SK-N-MC (cell line): ENCODE data around the gene ZSWIM8.
"Not testable (repeated sequence)": the region's sequence is repeated elsewhere in the genome, so short reads cannot be mapped to it uniquely, and the experiment has no call there.

Experiments
- DNase-seq: peaks from one replicate; pipeline ENCODE4 v3.0.0-alpha.2; 2011; ENCODE audit warnings: low read depth, low spot score
- H3K27ac ChIP-seq: fragments of 200-600 bp; sonication (generic); 2 replicates; pipeline ENCODE4 v1.5.1; 2016; ENCODE audit warnings: mixed run types
- H3K36me3 ChIP-seq: fragments of 200-600 bp; sonication (generic); 2 replicates; pipeline ENCODE4 v1.6.1; 2017; ENCODE audit warnings: antibody characterized with exemption, low read length, mixed read lengths; ENCODE audit not compliant: insufficient read depth
- H3K4me3 ChIP-seq: fragments of 200-600 bp; sonication (generic); 2 replicates; pipeline ENCODE4 v1.5.1; 2016
- H3K9ac ChIP-seq: fragments of 200-600 bp; sonication (generic); 2 replicates; pipeline ENCODE4 v1.8.0; 2017; ENCODE audit warnings: mixed run types, mixed read lengths; ENCODE audit not compliant: insufficient read length
- H3K9me3 ChIP-seq: fragments of 200-600 bp; sonication (generic); 2 replicates; pipeline ENCODE4 v1.6.1; 2017; ENCODE audit warnings: low read depth, mild to moderate bottlenecking, antibody characterized with exemption, low read length, moderate library complexity, mixed read lengths
- EZH2 ChIP-seq: fragments of 200-600 bp; sonication (generic); IDR thresholded peaks from one replicate; pipeline ENCODE4 v1.6.1; 2017; ENCODE audit warnings: antibody characterized with exemption
- FOXP2 ChIP-seq: optimal IDR thresholded peaks from 2 replicates; pipeline ENCODE3; 2011; ENCODE audit warnings: mild to moderate bottlenecking, moderate library complexity; ENCODE audit not compliant: insufficient read depth; ENCODE audit errors: extremely low read length, control extremely low read depth
- POLR2AphosphoS5 ChIP-seq: IDR thresholded peaks from 2 replicates; pipeline ENCODE4 v1.6.1; 2012; ENCODE audit warnings: mild to moderate bottlenecking, low read depth, low read length, borderline replicate concordance

ZSWIM8 gene

DNA sequence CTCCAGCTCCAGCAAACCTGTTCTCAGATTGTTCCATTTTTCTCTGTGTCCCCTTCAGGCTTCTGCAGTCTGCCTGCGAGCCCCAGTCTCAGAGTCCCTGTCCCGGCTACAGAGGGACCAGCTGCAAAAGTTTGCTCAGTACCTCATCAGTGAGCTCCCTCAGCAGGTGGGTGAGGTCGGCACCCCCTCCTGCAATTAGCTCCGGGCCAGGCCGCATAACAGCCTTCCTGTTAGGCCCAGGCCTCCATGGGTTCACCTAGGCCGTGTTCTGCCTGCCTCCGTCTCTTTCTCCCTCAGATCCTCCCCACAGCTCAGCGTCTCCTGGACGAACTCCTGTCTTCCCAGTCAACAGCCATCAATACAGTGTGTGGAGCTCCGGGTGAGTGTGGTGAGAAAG is 4.3 kb downstream of the ZSWIM8 start:
- no peak for TF ChIP-seq EZH2
- no peak for TF ChIP-seq POLR2AphosphoS5
- no peak for TF ChIP-seq FOXP2
- Histone ChIP-seq H3K27ac (no peak overlapping the region), H3K36me3 (no peaks in the 10 kb centered on the region; the same call in 1 of the 2 replicates), H3K4me3 (no peak overlapping the region), H3K9me3 (no peaks in the 10 kb centered on the region), H3K9ac (no peak overlapping the region)
- no peak for DNase-seq

DNA sequence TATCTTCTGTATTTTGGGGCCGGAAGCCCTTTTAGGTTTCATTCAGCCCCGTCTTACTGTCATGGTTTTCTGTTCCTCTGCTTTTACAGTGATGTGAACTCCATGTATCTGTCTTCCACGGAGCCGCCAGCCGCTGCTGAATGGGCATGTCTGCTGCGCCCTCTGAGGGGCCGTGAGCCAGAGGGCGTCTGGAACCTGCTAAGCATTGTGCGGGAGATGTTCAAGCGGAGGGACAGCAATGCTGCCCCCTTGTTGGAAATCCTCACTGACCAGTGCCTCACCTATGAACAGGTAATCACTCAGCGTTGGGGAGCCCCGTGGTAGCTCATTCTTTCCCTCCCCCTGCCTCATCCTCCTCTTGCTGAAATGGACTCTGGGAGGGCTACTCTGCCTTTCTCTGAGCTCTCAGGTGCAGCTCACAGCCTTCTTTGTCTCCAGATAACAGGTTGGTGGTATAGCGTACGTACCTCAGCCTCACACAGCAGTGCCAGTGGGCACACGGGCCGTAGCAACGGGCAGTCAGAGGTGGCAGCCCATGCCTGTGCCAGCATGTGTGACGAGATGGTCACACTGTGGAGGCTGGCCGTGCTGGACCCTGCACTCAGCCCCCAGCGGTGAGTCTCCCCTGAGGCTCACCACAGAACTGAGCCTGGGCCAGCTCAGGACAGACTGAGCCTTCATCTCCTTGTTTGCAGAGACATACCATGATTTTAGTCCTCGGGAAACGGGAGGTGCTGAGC is 5.7 kb downstream of the ZSWIM8 start:
- H3K4me3 ChIP-seq = no peak overlapping the region
- no peak for DNase-seq
- TF ChIP-seq EZH2 (no peak), POLR2AphosphoS5 (no peak), FOXP2 (no peak)
- H3K27ac ChIP-seq = no peak overlapping the region
- no peaks in the 10 kb centered on the region; the same call in 1 of the 2 replicates for H3K36me3 ChIP-seq
- H3K9ac ChIP-seq = no peak overlapping the region
- no peaks in the 10 kb centered on the region for H3K9me3 ChIP-seq

DNA sequence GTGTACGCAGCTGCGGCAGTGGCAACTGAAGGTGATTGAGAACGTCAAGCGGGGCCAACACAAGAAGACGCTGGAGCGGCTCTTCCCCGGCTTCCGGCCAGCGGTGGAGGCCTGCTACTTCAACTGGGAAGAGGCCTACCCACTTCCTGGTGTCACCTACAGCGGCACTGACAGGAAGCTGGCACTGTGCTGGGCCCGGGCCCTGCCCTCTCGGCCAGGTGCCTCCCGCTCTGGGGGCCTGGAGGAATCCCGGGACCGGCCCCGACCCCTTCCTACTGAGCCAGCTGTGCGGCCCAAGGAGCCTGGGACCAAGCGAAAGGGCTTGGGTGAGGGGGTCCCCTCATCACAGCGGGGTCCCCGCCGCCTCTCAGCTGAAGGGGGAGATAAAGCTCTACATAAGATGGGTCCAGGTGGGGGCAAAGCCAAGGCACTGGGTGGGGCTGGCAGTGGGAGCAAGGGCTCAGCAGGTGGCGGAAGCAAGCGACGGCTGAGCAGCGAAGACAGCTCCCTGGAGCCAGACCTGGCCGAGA is 6.5 kb downstream of the ZSWIM8 start:
- DNase-seq = no peak
- TF ChIP-seq POLR2AphosphoS5 (no peak), FOXP2 (no peak), EZH2 (no peak)
- Histone ChIP-seq H3K9ac (no peak overlapping the region), H3K27ac (no peak overlapping the region), H3K36me3 (no peaks in the 10 kb centered on the region; the same call in 1 of the 2 replicates), H3K9me3 (no peaks in the 10 kb centered on the region), H3K4me3 (no peak overlapping the region)

DNA sequence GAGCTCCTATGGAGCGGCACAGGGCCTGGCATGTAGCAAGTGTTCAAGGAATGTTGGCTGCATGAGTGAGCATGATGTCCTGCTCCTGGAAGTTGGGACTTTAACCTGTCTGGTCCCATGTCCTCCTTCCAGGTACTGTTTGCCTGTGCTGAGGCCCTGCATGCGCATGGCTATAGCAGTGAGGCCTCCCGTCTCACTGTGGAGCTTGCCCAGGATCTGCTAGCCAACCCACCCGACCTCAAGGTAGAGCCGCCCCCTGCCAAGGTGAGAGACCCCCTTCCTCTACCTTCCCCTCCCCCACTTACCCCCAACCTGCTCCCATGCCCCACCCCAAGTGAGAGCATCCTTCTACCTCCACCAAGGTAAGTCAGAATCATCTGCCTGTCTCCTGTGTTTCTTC is 8.1 kb downstream of the ZSWIM8 start:
- Histone ChIP-seq H3K9me3 (no peaks in the 10 kb centered on the region), H3K4me3 (no peak overlapping the region), H3K27ac (no peak overlapping the region), H3K9ac (no peak overlapping the region), H3K36me3 (no peaks in the 10 kb centered on the region; the same call in 1 of the 2 replicates)
- no peak for TF ChIP-seq FOXP2
- TF ChIP-seq EZH2 = no peak
- TF ChIP-seq POLR2AphosphoS5 = no peak
- no peak for DNase-seq

DNA sequence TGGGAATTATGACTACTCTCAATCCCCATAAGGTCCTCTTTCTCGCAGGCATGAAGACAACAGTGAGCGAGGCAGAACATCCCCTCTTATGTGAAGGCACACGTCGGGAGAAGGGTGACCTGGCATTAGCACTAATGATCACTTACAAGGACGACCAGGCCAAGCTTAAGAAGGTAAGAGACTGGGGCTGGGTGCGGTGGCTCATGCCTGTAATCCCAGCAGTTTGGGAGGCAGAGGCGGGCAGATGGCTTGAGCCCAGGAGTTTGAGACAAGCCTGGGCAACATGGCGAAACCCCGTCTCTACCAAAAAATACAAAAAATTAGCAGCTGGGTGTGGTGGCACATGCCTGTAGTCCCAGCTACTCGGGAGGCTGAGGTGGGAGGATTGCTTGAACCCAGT is 10.1 kb downstream of the ZSWIM8 start:
- H3K9ac ChIP-seq, DNase-seq, H3K4me3 ChIP-seq, H3K27ac ChIP-seq, H3K9me3 ChIP-seq, H3K36me3 ChIP-seq: not testable (repeated sequence)

DNA sequence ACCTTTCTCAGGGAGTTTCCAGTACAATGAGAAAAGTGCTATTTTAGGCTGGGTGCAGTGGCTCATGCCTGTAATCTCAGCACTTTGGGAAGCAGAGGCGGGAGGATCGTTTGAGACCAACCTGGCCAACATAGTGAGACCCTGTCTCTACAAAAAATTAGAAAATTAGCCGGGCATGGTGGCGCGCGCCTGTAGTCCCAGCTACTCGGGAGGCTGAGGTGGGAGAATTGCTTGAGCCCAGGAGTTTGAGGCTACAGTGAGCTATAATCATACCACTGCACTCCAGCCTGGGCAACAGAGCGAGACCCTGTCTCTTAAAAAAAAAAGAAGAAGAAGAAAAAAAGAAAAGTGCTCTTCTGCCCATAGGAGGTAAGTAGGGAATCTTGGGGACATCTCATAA is 10.6 kb downstream of the ZSWIM8 start:
- DNase-seq, H3K4me3 ChIP-seq, H3K36me3 ChIP-seq, H3K9ac ChIP-seq, H3K27ac ChIP-seq, H3K9me3 ChIP-seq: not testable (repeated sequence)

DNA sequence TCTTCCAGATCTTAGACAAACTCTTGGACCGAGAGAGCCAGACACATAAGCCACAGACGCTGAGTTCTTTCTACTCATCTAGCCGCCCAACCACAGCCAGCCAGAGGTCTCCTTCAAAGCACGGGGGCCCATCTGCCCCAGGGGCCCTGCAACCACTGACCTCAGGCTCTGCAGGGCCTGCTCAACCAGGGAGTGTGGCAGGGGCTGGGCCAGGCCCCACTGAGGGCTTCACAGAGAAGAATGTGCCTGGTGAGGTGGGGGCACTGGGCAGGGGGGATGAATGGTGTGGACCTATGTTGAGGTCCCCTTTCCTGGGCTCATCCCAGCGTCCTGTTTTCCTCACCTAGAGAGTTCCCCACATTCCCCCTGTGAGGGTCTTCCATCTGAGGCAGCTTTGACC is 11.4 kb downstream of the ZSWIM8 start:
- no peak overlapping the region for H3K4me3 ChIP-seq
- no peak overlapping the region for H3K9ac ChIP-seq
- DNase-seq = no peak
- no peak overlapping the region for H3K27ac ChIP-seq
- no peaks in the 10 kb centered on the region; the same call in 1 of the 2 replicates for H3K36me3 ChIP-seq
- H3K9me3 ChIP-seq = no peaks in the 10 kb centered on the region
- TF ChIP-seq FOXP2 (no peak), POLR2AphosphoS5 (no peak), EZH2 (no peak)

DNA sequence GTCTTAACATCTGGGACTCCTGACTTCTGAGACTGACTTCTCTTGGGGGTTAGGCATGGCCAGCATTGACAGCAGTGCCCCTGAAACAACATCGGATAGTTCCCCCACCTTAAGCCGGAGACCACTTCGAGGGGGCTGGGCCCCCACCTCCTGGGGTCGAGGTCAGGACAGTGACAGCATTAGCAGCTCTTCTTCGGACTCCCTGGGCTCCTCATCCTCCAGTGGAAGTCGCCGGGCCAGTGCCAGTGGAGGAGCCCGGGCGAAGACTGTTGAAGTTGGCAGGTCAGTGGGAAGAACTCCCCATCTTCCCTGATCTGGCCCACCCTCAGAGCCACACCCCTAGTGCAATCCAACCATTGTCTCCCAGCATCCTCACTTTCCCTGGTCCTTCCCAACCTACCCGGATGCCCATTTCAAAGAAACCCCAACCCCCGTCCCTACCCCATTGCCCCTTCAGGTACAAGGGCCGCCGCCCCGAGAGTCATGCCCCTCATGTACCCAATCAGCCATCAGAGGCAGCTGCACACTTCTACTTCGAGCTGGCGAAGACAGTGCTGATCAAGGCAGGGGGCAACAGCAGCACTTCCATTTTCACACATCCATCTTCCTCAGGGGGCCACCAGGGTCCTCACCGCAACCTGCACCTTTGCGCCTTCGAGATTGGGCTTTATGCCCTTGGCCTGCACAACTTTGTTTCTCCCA is 12.1 kb downstream of the ZSWIM8 start:
- no peak overlapping the region for H3K27ac ChIP-seq
- H3K9me3 ChIP-seq = no peaks in the 10 kb centered on the region
- no peaks in the 10 kb centered on the region; the same call in 1 of the 2 replicates for H3K36me3 ChIP-seq
- H3K4me3 ChIP-seq = no peak overlapping the region
- DNase-seq = no peak
- no peak overlapping the region for H3K9ac ChIP-seq
- TF ChIP-seq EZH2 (no peak), POLR2AphosphoS5 (no peak), FOXP2 (no peak)
